Activated CD8-positive, alpha-beta T cell treated with anti-CD3 and anti-CD28 coated beads, Interleukin-2, amount 10 ng/mL, durations not matched to agents 7 days and 5 days (primary cell): Measurements from ENCODE around the gene TUBAL3. TPM values are rescaled to one million over a fixed set of nuclear protein-coding genes. Genes with fewer than 3 reads are reported as not detected.
A peak's percentile ranks its signal among the peaks of the same experiment; 100 is the strongest.

ENCODE experiments used
- ATAC-seq: fragments of 150-1000 bp; cut with Tn5 transposase; one replicate; pipeline ENCODE4 v1.10.0; 2021; ENCODE audit warnings: moderate library complexity
- CTCF ChIA-PET: fragments of 350-600 bp; sonication (Branson Sonifier 250); formaldehyde crosslinking; loops from one replicate; lab custom pipeline; 2021; ENCODE audit warnings: antibody characterized with exemption; lab: Charles Lee
- POLR2A ChIA-PET: fragments of 350-600 bp; sonication (Branson Sonifier 250); formaldehyde crosslinking; loops from one replicate; lab custom pipeline; 2021; ENCODE audit warnings: antibody characterized with exemption; lab: Charles Lee
- DNase-seq: peaks from one replicate; pipeline ENCODE4 v3.0.0-alpha.2; 2020
- H3K27ac Mint-ChIP-seq: one replicate; pipeline ENCODE4 v1.8.0; 2021; ENCODE audit warnings: mild to moderate bottlenecking, mixed read lengths
- H3K27me3 Mint-ChIP-seq: one replicate; pipeline ENCODE4 v1.8.0; 2021; ENCODE audit warnings: low read depth, mixed read lengths
- H3K36me3 Mint-ChIP-seq: one replicate; pipeline ENCODE4 v1.8.0; 2021; ENCODE audit warnings: low read depth, mixed read lengths
- H3K4me1 Mint-ChIP-seq: one replicate; pipeline ENCODE4 v1.8.0; 2021; ENCODE audit warnings: low read depth, mixed read lengths
- H3K4me3 Mint-ChIP-seq: one replicate; pipeline ENCODE4 v1.8.0; 2021; ENCODE audit warnings: mild to moderate bottlenecking, mixed read lengths
- H3K9me3 Mint-ChIP-seq: one replicate; pipeline ENCODE4 v1.8.0; 2022; ENCODE audit warnings: mixed read lengths; ENCODE audit not compliant: insufficient read depth
- total RNA-seq, 2 experiments: library from RNA; stranded (reverse); gene quantifications; one replicate each; pipeline ENCODE4 v1.2.3, GENCODE V29; 2021

TUBAL3 gene
- not detected for total RNA-seq

DNA sequence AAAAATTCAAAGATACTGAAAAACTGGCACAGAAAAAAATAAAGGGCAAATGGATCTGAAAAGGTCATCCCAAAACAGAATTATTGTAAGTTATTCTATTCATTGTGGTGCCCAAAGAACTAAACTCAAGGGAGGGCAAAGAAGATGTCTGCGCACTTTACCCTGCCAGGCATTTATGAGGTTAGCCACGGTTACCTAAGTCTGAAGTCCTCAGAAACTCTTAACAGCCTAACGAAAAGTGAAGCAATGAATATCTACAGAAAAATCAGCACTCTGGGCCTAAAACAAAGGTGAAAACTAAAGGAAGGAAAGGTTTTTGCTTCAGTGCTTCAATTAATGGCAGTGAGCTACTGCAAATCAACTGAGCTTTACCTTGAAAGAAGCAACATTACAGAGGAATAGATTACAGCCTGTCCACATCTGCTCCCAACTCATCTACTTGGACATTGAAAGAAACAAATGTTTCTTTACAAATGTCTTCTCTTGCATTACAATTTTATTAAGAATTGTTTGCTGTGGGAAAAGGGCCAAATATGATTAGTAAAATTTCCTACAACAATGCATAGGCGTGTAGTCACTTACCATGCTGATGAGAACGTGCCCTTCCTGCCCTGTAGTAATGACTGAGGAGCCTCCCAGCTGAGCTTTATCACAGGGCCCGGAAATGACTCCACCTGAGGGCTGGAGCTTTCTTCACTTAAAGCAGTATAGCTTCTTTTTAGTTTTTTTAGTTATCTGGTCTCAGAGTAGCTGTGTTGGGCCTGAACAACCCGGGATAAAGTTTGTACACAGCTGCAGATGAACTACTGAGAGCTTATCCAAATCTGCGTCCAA is at the start of gene TUBAL3:
Gene TUBAL3 (minus strand): TSS at position 621 of the 834 bp plus-strand sequence. CDS start 36 bp downstream, at position 585.
- ATAC-seq: no peak
- no peak within 1 kb of the TSS for H3K27ac Mint-ChIP-seq
- H3K36me3 Mint-ChIP-seq: no peaks in the 10 kb centered on the region
- no peak for DNase-seq
- CTCF ChIA-PET: no interaction called here
- no peaks in the 10 kb centered on the region for H3K9me3 Mint-ChIP-seq
- POLR2A ChIA-PET: no interaction called here
- no peak within 1 kb of the TSS for H3K4me3 Mint-ChIP-seq
- no peaks in the 10 kb centered on the region for H3K4me1 Mint-ChIP-seq
- peaks cover 30% of the 10 kb centered on the region for H3K27me3 Mint-ChIP-seq

DNA sequence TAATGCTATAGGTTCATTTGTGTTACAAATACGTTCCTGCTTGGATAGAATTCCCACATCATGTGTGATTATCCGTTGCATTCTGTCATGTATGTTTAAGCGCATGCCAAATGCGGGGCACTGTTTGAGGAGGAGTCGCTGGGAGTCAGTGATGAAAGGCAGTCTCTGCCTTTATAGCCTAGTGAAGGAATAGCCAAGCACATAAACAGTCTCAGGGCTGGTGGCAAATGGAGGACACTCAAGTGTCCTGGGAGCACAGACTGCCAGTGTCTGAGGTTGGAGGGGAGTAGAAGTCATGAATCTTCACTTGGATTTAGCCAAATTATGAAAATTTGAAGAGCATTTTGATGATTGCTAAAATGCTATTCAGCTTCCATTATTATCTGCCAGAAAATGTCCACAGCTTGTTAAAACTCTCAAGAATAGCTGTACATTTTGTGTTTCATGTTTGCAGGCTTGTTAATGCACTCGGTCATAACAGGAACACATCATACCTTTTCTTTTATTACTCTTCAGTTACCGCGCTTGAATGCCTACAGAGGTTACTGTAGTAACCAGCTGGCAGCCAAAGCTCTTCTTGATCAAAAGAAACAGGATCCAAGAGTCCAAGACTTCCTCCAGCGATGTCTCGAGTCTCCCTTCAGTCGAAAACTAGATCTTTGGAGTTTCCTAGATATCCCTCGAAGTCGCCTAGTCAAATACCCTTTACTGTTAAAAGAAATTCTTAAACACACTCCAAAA is 49.3 kb upstream of the TUBAL3 start:
- peaks cover 62% of the 10 kb centered on the region for H3K36me3 Mint-ChIP-seq
- H3K27me3 Mint-ChIP-seq: no peaks in the 10 kb centered on the region
- no peak overlapping the region for H3K27ac Mint-ChIP-seq

DNA sequence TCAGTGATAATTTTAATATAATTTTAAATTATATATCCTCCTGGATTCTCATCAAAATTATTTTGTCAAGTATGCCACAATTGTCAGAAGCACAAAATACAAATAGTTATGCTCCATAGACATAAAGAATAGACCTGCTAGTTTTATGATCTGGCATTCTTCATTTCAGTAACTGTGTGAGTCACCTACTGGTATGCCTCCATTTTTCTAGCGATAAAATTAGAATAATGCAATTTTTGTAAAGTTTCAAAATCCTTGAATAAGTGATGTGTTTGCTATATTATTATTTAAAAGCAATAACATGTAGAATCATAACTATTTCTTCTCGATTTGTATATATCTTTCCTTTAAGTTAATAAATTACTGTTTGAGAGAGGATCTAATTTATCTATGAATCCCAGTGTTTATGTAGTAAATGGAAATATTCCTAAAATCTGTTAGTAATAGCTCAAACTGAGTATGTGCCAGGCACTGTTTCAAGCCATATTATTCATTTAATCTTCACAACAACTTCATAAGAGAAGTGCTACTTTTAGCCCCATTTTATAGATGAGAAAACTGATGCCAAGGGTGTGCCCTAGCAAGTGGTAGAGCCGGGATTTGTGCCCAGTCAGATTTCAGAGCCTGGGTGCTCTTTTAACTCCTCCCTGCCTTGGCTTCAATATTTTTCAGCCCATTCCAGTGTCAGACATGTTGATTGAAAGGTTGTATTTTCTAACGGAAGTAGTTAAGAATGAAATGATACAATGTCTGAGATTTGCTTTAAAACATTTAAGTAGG is 46.2 kb upstream of the TUBAL3 start:
- POLR2A ChIA-PET: no interaction called here
- Mint-ChIP-seq H3K4me3 (no peak overlapping the region), H3K36me3 (peaks cover 43% of the 10 kb centered on the region), H3K4me1 (peaks cover 34% of the 10 kb centered on the region), H3K9me3 (no peaks in the 10 kb centered on the region), H3K27me3 (no peaks in the 10 kb centered on the region), H3K27ac (no peak overlapping the region)
- CTCF ChIA-PET: no interaction called here
- ATAC-seq (no peak), DNase-seq (no peak)

More for the DNA sequence above, 49.3 kb upstream of the TUBAL3 start:
- CTCF ChIA-PET: interaction anchor here (1.0 to 3.1 kb wide), 5 partner anchors 9 to 604 kb away, joined by 3 to 12 read pairs (median 7); no protein-coding TSS in a partner anchor
- POLR2A ChIA-PET: no interaction called here
- Mint-ChIP-seq H3K4me1 (peaks cover 17% of the 10 kb centered on the region), H3K9me3 (no peaks in the 10 kb centered on the region), H3K4me3 (no peak overlapping the region)
- DNase-seq: no peak
- ATAC-seq: no peak

DNA sequence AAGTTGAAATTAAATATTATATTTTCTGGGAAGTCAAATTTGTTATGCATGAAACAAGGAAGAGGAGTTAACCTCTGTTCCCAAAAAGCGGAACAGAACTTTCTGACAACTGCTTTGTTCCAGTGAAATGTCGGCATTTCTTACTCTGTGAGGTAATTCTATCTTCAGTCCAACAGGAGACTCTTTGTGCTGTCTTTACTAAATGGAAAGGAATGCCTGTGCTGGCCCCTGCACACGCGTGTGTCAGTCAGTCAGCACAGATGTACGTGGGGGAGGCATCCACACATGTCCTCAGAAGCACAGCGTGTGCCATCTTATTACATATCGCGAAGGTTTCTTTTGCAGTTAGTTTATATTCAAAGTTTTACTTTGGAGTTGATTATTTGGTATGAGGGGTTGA is 45.2 kb upstream of the TUBAL3 start:
- peaks cover 34% of the 10 kb centered on the region for H3K4me1 Mint-ChIP-seq
- H3K4me3 Mint-ChIP-seq: no peak overlapping the region
- no peaks in the 10 kb centered on the region for H3K27me3 Mint-ChIP-seq
- H3K9me3 Mint-ChIP-seq: no peaks in the 10 kb centered on the region
- ATAC-seq (no peak), DNase-seq (no peak)
- peaks cover 38% of the 10 kb centered on the region for H3K36me3 Mint-ChIP-seq
- no peak overlapping the region for H3K27ac Mint-ChIP-seq
- POLR2A ChIA-PET: no interaction called here
- CTCF ChIA-PET: no interaction called here

DNA sequence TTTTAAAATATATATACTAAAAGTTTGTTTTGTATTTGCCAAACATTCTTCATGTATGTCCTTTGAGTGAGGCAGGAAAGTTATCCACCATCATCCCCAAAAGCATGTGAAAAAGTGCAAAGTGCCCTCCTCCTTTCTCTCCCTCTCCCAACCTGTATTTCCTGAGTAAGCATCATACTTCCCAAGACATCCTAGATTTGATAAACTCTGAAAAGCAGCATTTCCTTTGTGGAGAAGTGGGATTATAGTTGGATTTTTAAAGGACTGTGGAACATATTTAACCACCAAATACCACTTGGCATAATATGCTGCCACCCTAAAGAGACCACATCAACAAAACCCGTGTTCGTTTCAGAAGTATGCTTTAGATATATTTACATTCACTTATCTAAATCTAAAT is 44.6 kb upstream of the TUBAL3 start:
- no peak overlapping the region for H3K27ac Mint-ChIP-seq
- ChIA-PET POLR2A (no interaction called here), CTCF (interaction anchor here (2.4 kb wide), 1 partner anchor 16 kb away, joined by 16 read pairs; no protein-coding TSS in a partner anchor)
- H3K4me1 Mint-ChIP-seq: peaks cover 39% of the 10 kb centered on the region
- ATAC-seq (no peak), DNase-seq (no peak)
- peaks cover 33% of the 10 kb centered on the region for H3K36me3 Mint-ChIP-seq
- no peaks in the 10 kb centered on the region for H3K27me3 Mint-ChIP-seq
- no peak overlapping the region for H3K4me3 Mint-ChIP-seq
- no peaks in the 10 kb centered on the region for H3K9me3 Mint-ChIP-seq

DNA sequence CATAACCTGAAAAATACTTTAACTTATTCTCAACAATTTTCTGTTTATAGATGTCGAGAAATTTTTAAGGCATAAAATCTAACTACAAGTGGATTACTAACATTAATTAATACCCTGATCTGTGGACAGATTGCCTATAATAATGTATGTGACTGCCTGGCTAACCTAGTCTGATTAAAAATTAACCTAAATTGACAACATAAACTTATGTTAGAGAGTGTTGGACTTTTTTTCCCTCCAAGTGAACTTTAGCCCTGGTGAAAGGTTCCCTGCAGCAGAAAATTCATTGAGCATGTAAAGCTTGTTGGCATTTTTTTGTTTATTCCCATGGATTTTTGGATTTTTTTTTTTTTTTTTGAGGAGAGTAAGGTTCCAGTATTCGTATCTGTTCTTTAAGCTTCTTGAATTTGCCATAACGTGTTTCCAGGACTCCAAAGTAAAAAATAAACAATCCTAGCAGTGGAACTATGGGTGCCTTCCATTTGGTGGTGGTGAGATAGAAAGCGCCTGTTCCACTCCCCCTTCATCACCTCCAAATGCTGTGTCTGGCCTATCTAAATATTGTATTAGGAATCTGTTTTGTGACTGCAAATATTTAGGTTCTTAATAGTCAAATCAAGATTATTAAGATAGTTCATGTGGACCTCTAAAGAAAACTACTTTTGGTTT is 43.8 kb upstream of the TUBAL3 start:
- ATAC-seq (no peak), DNase-seq (no peak)
- no peak overlapping the region for H3K4me3 Mint-ChIP-seq
- no peaks in the 10 kb centered on the region for H3K27me3 Mint-ChIP-seq
- H3K36me3 Mint-ChIP-seq: peaks cover 30% of the 10 kb centered on the region
- POLR2A ChIA-PET: no interaction called here
- peaks cover 45% of the 10 kb centered on the region for H3K4me1 Mint-ChIP-seq
- H3K9me3 Mint-ChIP-seq: no peaks in the 10 kb centered on the region
- H3K27ac Mint-ChIP-seq: no peak overlapping the region
- CTCF ChIA-PET: interaction anchor here (1.0 to 3.2 kb wide), 6 partner anchors 13 to 599 kb away, joined by 3 to 37 read pairs (median 6); no protein-coding TSS in a partner anchor

DNA sequence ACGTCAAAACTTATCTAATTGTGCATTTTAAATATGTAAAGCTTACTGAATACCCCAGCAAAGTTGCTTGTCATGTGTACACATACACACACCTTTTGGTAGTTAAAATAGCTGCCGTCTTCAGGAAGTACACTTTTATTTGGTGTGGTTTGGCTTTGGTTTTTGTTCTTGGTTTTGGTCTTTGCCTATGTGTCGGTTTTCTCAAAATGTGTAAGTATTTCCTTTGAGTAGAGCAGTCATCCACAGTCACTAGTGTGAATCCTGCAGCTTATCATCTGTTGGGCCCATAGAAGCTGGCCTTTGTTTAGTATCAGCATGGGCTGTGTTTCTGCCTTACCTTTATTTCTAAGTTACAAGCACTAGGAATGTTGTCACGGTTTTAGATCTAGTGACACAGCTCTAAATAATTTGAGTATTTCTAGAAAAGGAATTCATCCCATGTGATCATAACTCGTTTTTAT is 43.0 kb upstream of the TUBAL3 start:
- CTCF ChIA-PET: interaction anchor here (1.0 to 3.2 kb wide), 7 partner anchors 12 to 598 kb away, joined by 3 to 37 read pairs (median 6); no protein-coding TSS in a partner anchor
- H3K27ac Mint-ChIP-seq: peak overlapping the region; percentile 87
- peak overlapping the region; percentile 57 for H3K4me3 Mint-ChIP-seq
- ATAC-seq: peak; percentile 82
- POLR2A ChIA-PET: interaction anchor here (1.0 kb wide), 1 partner anchor 175 kb away, joined by 5 read pairs; no protein-coding TSS in a partner anchor
- no peaks in the 10 kb centered on the region for H3K27me3 Mint-ChIP-seq
- H3K36me3 Mint-ChIP-seq: peaks cover 22% of the 10 kb centered on the region
- peaks cover 52% of the 10 kb centered on the region for H3K4me1 Mint-ChIP-seq
- peak; percentile 70 for DNase-seq
- no peaks in the 10 kb centered on the region for H3K9me3 Mint-ChIP-seq

DNA sequence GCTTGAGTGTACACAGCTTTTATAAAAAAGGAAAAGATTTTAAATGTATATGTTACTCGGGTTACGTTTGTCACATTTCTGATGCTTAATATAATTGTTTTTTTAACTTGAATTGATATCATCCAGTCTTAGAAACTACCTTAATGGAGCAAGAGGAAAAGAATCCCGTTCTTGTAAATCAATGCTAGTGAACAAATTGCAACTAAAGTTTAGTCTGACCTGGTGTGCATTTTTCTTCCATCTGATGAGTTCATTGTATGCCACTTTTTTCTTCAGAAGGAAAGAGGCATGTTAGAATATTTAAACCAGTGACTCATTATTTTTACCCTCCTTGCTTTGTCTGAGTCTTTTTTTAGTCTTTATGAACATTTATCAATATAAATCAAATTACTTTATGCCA is 42.4 kb upstream of the TUBAL3 start:
- POLR2A ChIA-PET: interaction anchor here (1.0 kb wide), 1 partner anchor 176 kb away, joined by 5 read pairs; no protein-coding TSS in a partner anchor
- Mint-ChIP-seq H3K4me3 (peak overlapping the region; percentile 68), H3K27ac (peak overlapping the region; percentile 20)

DNA sequence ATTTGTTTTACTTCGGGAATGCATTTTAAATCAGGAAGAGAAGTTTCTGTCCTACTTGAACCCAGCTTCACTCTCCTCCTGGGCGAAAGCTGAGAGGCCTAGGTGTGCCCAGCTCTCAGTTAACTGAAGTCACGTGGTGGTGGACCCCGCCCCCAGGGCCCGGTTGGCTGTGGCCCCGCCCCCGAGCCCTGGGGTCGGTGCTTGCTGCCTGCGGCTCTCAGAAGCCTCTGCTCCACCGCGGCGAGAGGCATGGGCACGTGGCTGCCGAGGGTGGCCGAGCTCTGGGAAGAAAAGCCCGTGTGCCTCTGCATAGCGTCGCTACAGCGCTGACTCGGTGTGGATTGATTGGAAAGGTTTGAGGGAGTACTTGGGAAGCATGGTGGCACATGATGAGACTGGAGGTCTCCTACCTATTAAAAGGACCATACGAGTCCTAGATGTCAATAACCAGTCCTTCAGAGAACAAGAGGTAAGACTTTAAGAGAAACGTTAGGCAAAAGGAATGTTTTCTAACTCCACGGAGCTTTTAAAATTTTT is 41.8 kb upstream of the TUBAL3 start:
- POLR2A ChIA-PET: interaction anchor here (0.7 kb wide), 1 partner anchor 9 kb away, joined by 3 read pairs; no protein-coding TSS in a partner anchor
- DNase-seq: peak; percentile 80
- ATAC-seq: peak; percentile 72
- Mint-ChIP-seq H3K27me3 (no peaks in the 10 kb centered on the region), H3K4me1 (peaks cover 55% of the 10 kb centered on the region), H3K36me3 (peaks cover 13% of the 10 kb centered on the region), H3K4me3 (peak overlapping the region; percentile 68), H3K9me3 (no peaks in the 10 kb centered on the region), H3K27ac (peak overlapping the region; percentile 62)
- CTCF ChIA-PET: interaction anchor here (0.6 to 5.1 kb wide), 8 partner anchors 11 to 631 kb away, joined by 3 to 39 read pairs (median 10); no protein-coding TSS in a partner anchor

More for the DNA sequence above, 42.4 kb upstream of the TUBAL3 start:
- peaks cover 16% of the 10 kb centered on the region for H3K36me3 Mint-ChIP-seq
- H3K4me1 Mint-ChIP-seq: peaks cover 55% of the 10 kb centered on the region
- ATAC-seq (peak; percentile 17), DNase-seq (no peak)
- H3K27me3 Mint-ChIP-seq: no peaks in the 10 kb centered on the region
- H3K9me3 Mint-ChIP-seq: no peaks in the 10 kb centered on the region
- CTCF ChIA-PET: interaction anchor here (1.0 to 3.2 kb wide), 9 partner anchors 12 to 632 kb away, joined by 3 to 37 read pairs (median 6); no protein-coding TSS in a partner anchor

DNA sequence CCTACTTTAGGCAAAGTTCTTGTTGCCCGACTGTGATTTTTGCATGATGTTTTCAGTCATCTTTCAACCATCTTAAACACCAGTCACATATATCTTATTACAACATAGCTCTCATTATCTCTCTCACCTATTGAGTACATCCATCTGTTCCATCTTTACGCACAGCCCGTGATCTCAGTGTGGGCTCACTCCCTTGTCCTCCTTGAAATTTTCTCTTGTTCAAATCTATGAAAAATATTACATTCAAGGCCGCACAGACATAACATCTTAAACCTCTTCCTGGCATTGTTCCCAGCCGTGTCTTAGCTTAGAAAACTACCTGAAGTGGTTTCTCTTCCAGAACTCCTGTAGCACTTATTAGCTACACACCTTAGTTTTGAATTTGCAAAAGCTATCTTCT is 40.4 kb upstream of the TUBAL3 start:
- H3K9me3 Mint-ChIP-seq: no peaks in the 10 kb centered on the region
- peaks cover 12% of the 10 kb centered on the region for H3K36me3 Mint-ChIP-seq
- peaks cover 55% of the 10 kb centered on the region for H3K4me1 Mint-ChIP-seq
- no peak for DNase-seq
- no peak for ATAC-seq
- H3K27ac Mint-ChIP-seq: no peak overlapping the region
- no peaks in the 10 kb centered on the region for H3K27me3 Mint-ChIP-seq
- ChIA-PET POLR2A (no interaction called here), CTCF (interaction anchor here (0.8 to 7.8 kb wide), 9 partner anchors 9 to 647 kb away, joined by 3 to 198 read pairs (median 17); no protein-coding TSS in a partner anchor)
- no peak overlapping the region for H3K4me3 Mint-ChIP-seq
